Measurements from ENCODE around the gene MAPK7.

GRCh38 chr17:19401321-19402010 lies 23.2 kb downstream of the MAPK7 start:
- TF ChIP-seq, protein P1, sequence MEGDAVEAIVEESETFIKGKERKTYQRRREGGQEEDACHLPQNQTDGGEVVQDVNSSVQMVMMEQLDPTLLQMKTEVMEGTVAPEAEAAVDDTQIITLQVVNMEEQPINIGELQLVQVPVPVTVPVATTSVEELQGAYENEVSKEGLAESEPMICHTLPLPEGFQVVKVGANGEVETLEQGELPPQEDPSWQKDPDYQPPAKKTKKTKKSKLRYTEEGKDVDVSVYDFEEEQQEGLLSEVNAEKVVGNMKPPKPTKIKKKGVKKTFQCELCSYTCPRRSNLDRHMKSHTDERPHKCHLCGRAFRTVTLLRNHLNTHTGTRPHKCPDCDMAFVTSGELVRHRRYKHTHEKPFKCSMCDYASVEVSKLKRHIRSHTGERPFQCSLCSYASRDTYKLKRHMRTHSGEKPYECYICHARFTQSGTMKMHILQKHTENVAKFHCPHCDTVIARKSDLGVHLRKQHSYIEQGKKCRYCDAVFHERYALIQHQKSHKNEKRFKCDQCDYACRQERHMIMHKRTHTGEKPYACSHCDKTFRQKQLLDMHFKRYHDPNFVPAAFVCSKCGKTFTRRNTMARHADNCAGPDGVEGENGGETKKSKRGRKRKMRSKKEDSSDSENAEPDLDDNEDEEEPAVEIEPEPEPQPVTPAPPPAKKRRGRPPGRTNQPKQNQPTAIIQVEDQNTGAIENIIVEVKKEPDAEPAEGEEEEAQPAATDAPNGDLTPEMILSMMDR (IDR thresholded peaks at IDR 0.05) = no peak
- TF ChIP-seq PBX3 (IDR thresholded peaks at IDR 0.05) = no peak
- no peak for TF ChIP-seq TAF1 (IDR thresholded peaks at IDR 0.05; ENCODE audit: borderline replicate concordance, low read depth, low read length)
- TF ChIP-seq MAX (IDR thresholded peaks at IDR 0.05; ENCODE audit: low read depth) = no peak
- no peak for TF ChIP-seq RCOR1 (IDR thresholded peaks at IDR 0.05; ENCODE audit: low read length)
- TF ChIP-seq POLR2AphosphoS5 (IDR thresholded peaks at IDR 0.05; ENCODE audit: low read depth, low read length) = no peak

Measured in SK-N-SH (cell line).